Measurements from ENCODE around the gene LRMDA. TPM values are rescaled to one million over a fixed set of nuclear protein-coding genes. Genes with fewer than 3 reads are reported as not detected.

LRMDA gene
- total RNA-seq, 1 experiment from 2014 or later: not detected

DNA sequence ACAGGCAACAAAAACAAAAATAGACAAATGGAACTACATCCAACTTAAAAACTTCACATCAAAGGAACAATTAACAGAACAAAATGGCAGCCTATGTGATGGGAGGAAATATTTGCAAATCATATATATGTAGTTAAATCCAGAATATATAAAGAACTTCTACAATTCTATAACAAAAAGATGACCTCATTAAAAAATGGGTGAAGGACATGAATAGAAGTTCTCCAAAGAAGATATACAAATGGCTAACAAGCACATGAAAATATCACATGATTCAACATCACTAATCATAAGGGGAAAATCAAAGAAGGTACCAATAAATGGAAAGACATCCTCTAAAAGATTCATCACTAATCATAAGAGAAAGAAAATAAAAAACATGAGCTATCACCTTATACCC is 416.1 kb downstream of the LRMDA start:
- Histone ChIP-seq H3K36me3 (replicated peaks; ENCODE audit: control insufficient read depth, insufficient read depth, low read length) (no peaks in the 10 kb centered on the region), H3K4me3 (ENCODE audit: insufficient read depth, low read depth, low read length) (no peak overlapping the region), H3K27me3 (ENCODE audit: control insufficient read depth, insufficient read depth, low read length) (no peaks in the 10 kb centered on the region)
- no peak for DNase-seq

DNA sequence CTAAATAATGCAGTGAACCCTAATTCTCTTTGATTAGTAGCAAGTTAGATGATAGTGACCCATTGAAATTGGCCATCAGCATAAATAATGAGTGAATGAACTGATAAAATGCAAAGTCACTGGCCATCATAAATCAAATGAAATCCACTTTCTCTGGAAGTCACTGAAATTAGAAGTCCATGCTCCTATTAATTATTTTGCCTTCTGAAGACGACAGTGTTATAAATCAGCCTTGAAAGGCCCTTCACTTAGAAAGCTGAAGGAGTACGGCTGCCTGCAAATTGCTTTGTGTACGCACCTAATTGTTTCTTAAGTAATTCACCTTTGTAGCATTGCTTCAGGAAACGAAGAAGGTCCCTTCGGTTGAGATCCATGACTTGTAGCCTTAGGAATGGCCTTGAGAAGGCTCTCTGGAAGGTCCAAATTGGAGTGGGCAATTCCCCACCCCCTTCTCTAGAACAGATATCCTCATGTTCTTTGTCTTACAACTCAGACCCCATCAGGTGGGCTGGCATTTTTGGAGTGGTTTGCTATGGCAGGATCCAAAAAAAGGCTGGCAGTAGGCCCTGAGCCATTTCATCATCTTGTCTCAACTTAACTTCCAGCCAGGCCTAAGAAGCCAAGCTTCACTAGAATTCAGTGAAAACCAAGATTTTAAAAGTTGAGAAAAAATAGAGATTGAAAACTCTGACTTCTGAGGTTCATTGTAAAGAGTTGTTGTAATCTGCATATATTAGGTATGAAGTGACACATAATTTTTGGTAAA is 420.3 kb downstream of the LRMDA start:
- no peak for DNase-seq
- no peak overlapping the region for H3K4me3 ChIP-seq (ENCODE audit: insufficient read depth, low read depth, low read length)
- no peaks in the 10 kb centered on the region for H3K36me3 ChIP-seq (replicated peaks; ENCODE audit: control insufficient read depth, insufficient read depth, low read length)
- no peaks in the 10 kb centered on the region for H3K27me3 ChIP-seq (ENCODE audit: control insufficient read depth, insufficient read depth, low read length)

DNA sequence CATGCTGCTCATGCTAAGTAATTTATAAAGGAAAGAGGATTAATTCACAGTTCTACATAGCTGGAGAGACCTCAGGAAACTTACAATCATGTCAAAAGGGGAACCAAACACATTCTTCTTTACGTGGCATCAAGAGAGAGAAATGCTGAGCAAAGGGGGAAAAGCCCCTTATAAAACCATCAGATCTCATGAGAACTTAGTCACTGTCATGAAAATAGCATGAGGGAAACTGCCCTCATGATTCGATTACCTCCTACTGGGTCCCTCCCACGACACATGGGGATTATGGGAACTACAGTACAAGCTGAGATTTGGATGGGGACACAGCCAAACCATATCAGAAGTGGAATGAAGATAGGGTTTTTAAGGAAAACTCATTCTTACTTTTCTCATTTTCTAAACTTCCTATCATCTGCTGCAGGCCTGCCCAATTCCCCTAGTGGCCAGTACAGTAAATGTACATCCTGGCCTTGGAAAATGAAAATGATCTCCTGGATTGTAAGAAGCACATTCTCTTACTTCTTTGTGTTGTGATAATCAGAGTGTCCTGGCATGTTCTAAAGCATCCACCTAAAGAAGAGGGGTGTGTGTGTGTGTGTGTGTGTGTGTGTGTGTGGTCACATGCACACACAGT is 421.5 kb downstream of the LRMDA start:
- Histone ChIP-seq H3K4me3 (ENCODE audit: insufficient read depth, low read depth, low read length) (no peak overlapping the region), H3K36me3 (replicated peaks; ENCODE audit: control insufficient read depth, insufficient read depth, low read length) (no peaks in the 10 kb centered on the region), H3K27me3 (ENCODE audit: control insufficient read depth, insufficient read depth, low read length) (no peaks in the 10 kb centered on the region)
- DNase-seq: no peak

DNA sequence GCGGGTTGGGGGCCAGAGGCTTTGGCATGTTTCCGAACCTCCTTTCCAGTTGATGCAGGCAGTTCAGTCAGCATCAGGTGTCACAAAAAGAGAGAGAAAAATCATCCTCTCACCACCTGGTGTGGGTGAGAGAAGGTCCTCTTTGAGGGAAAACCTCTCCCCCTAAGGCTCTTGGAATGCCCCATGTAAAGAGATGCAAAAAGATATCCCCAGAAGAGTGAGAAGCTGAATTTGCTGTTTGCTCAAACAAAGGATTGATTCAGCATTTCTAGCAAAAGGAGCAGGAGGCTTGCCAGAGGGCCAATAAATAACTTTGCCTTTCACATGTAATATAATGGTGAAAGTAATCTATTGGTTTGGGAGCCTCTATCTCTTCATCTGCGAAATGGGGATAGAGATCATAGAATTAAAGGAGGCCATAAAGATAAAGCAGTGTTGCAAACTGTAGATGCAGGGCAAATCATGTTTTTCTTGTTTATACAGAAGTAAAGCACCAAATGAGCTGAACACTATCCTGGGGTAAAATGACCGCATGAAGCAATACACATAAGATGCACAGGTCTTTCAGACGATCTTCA is 425.9 kb downstream of the LRMDA start:
- no peaks in the 10 kb centered on the region for H3K27me3 ChIP-seq (ENCODE audit: control insufficient read depth, insufficient read depth, low read length)
- peak; percentile 42 for DNase-seq
- H3K4me3 ChIP-seq (ENCODE audit: insufficient read depth, low read depth, low read length): no peak overlapping the region
- no peaks in the 10 kb centered on the region for H3K36me3 ChIP-seq (replicated peaks; ENCODE audit: control insufficient read depth, insufficient read depth, low read length)

DNA sequence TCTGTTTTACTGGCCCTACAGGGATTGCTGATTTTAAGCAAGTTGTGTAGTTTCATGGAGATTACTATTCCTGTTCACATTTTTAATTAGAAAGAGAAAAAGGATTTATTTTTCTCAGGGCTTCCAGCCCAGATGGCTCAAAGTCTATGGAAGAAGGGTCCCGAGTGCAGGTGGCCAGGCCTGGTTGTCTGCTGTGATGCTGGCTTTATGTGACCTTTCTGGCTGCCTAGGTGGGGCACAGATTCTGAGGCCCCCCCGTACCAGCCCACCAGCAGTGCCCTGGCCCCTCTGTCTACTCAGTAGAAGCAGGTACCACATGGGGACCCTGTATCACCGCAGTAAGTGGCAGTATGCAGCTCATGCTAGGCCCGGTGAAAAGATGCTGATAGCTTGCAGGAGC is 426.5 kb downstream of the LRMDA start:
- no peak for DNase-seq
- Histone ChIP-seq H3K36me3 (replicated peaks; ENCODE audit: control insufficient read depth, insufficient read depth, low read length) (no peaks in the 10 kb centered on the region), H3K27me3 (ENCODE audit: control insufficient read depth, insufficient read depth, low read length) (no peaks in the 10 kb centered on the region), H3K4me3 (ENCODE audit: insufficient read depth, low read depth, low read length) (no peak overlapping the region)

DNA sequence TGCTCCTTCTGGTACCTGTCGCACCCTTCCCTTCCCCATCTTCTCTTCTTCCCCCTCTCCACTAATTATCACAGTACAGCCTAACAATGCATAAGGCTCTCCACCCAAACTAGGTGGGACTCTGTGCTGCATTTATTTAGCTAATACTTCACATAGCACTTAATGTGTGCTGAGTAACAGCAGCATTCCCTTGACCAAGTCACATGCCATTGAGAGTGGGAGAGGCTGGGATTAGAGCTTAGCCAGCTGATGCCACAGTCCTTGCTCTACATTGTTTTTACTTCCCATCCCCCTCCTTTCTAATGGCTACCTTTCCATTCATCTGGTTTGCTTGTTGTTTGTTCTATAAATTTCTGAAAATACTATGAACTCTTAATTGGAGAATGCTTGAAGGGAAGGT is 426.9 kb downstream of the LRMDA start:
- Histone ChIP-seq H3K36me3 (replicated peaks; ENCODE audit: control insufficient read depth, insufficient read depth, low read length) (no peaks in the 10 kb centered on the region), H3K27me3 (ENCODE audit: control insufficient read depth, insufficient read depth, low read length) (no peaks in the 10 kb centered on the region), H3K4me3 (ENCODE audit: insufficient read depth, low read depth, low read length) (no peak overlapping the region)
- no peak for DNase-seq

DNA sequence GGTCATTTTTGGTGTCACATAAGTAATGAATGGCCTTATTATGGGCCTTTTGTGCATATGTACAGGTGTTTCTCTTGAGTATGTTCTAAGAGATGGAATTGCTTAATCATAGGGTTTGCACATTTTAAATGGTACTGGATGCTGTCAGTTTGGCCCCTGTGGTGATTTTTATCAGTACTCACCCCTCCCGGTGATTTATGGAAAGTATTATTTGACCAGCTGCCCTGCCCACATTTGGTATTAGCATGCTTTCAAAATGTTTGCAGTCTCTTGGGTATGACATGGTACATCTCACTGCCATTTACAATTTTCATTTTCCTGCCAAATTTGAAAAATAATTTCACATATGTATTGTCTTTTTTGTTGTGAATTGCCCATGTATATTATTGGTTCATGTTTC is 427.7 kb downstream of the LRMDA start:
- no peaks in the 10 kb centered on the region for H3K27me3 ChIP-seq (ENCODE audit: control insufficient read depth, insufficient read depth, low read length)
- no peaks in the 10 kb centered on the region for H3K36me3 ChIP-seq (replicated peaks; ENCODE audit: control insufficient read depth, insufficient read depth, low read length)
- no peak overlapping the region for H3K4me3 ChIP-seq (ENCODE audit: insufficient read depth, low read depth, low read length)
- no peak for DNase-seq

DNA sequence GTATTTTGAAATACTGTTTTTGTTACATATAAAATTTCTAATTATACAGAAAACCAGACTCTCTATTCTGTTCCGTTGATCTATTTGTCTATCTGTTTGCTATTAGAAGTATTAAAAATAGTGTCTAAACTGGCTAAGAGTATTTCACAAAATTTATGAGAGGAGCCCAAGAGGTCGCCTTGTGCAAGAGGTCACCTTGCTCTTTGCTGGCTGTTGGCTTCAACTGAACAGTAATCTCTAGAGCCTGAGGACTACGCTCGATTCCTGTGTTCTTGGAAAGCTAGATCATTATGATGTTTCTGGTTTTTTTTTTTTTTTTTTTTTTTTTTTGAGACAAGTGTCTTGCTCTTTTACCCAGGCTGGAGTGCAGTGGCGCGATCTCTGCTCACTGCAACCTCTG is 428.6 kb downstream of the LRMDA start:
- no peaks in the 10 kb centered on the region for H3K27me3 ChIP-seq (ENCODE audit: control insufficient read depth, insufficient read depth, low read length)
- DNase-seq: no peak
- H3K4me3 ChIP-seq (ENCODE audit: insufficient read depth, low read depth, low read length): no peak overlapping the region
- no peaks in the 10 kb centered on the region for H3K36me3 ChIP-seq (replicated peaks; ENCODE audit: control insufficient read depth, insufficient read depth, low read length)

DNA sequence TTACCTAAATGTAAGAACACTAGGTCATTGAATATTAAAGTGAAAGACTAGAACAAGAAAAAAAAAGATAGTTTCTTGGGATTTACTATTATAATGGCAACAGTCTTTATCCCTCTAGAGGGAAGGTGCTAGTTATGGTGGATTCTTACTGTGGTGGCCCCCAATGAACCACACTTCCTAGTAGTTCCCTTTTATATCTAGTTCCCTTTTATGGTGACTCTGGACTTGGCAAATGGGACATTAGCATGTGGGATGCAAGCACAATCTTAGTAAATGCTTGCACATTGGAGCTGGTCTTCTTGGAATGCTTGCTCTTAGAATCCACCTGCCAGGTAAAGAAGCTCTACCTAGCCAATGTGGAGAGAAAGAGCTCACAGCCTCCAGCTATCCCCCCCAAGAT is 430.2 kb downstream of the LRMDA start:
- DNase-seq: no peak
- no peak overlapping the region for H3K4me3 ChIP-seq (ENCODE audit: insufficient read depth, low read depth, low read length)
- H3K36me3 ChIP-seq (replicated peaks; ENCODE audit: control insufficient read depth, insufficient read depth, low read length): no peaks in the 10 kb centered on the region
- H3K27me3 ChIP-seq (ENCODE audit: control insufficient read depth, insufficient read depth, low read length): no peaks in the 10 kb centered on the region

DNA sequence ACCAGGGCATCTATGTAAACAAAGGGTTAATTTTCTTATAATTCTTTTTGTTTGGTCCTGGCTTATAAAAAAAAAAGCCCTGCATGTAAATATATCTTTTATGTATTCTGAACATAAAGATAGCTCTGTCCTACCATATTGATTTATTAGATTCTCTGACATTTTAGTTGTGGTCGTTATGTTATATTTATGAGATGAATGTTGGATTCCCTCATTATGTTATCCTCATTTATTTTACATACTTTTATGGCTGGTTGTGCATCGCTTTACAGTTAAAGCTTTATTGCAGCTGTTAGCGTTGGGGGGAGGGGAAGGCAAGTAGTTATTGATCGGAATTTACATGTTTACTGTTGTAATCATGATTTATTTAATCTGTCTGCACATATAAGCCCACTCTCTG is 431.5 kb downstream of the LRMDA start:
- DNase-seq: no peak
- Histone ChIP-seq H3K36me3 (replicated peaks; ENCODE audit: control insufficient read depth, insufficient read depth, low read length) (no peaks in the 10 kb centered on the region), H3K27me3 (ENCODE audit: control insufficient read depth, insufficient read depth, low read length) (no peaks in the 10 kb centered on the region), H3K4me3 (ENCODE audit: insufficient read depth, low read depth, low read length) (no peak overlapping the region)

DNA sequence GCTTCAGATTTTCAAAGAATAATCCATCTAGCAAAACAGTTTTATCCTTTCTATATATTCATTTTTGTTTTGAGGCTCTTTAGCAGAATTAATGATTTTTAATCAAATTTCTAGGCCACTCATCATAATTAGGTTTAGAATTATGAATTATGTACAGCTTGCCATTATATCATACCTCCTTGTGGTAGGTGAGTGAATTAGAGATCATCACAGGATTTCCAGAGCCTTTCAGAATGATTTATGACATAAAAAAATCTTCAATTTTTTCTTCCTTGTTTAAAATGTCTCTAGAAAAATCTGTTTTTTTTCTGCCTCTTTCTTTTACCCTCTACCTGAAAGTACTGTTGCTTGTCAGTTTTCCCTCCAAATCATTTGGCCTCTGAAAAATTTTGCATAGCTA is 433.3 kb downstream of the LRMDA start:
- H3K27me3 ChIP-seq (ENCODE audit: control insufficient read depth, insufficient read depth, low read length): no peaks in the 10 kb centered on the region

DNA sequence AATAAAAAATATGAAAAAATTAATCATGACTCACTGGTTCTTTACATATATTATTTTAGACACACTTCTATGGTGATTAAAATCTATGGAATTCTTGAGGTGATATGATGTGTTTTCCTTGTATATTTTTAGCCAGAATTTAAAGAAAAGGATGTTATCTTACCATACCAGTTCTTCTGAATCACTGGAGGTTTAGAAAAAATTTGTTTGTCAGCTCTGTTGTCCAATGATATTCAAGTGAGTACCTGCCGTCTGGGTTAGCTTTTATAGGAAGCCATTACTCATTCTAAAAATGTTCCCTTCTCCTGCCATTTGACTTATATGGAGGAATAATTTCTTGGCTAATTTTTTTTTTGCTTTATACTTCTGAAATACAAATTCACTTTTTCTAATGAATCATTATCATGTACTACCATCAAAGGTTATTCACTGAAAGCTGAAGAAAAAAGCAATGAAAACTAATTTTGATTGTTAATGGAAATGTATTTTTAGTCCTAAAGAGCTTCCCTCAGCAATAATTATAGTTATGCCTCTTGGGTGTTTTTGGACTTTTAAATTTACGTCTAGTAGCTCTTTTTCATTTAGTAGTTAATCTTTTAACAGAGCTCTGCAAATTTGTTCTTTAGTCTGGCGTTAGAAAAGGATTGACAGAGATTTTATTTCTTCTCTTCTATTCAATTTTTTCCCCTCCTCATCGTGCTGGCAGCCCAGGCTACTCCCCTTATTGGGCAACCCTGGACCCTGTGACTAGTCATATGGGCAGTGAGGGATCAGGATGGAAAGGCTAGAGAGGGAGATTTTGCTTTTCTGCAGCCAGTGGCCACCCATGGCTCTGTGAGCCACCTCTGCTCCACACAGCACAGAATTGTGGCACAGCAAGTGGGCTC is 434.2 kb downstream of the LRMDA start:
- Histone ChIP-seq H3K4me3 (ENCODE audit: insufficient read depth, low read depth, low read length) (no peak overlapping the region), H3K36me3 (replicated peaks; ENCODE audit: control insufficient read depth, insufficient read depth, low read length) (no peaks in the 10 kb centered on the region), H3K27me3 (ENCODE audit: control insufficient read depth, insufficient read depth, low read length) (no peaks in the 10 kb centered on the region)
- no peak for DNase-seq

More for the DNA sequence above, 433.3 kb downstream of the LRMDA start:
- no peaks in the 10 kb centered on the region for H3K36me3 ChIP-seq (replicated peaks; ENCODE audit: control insufficient read depth, insufficient read depth, low read length)
- no peak overlapping the region for H3K4me3 ChIP-seq (ENCODE audit: insufficient read depth, low read depth, low read length)
- no peak for DNase-seq

DNA sequence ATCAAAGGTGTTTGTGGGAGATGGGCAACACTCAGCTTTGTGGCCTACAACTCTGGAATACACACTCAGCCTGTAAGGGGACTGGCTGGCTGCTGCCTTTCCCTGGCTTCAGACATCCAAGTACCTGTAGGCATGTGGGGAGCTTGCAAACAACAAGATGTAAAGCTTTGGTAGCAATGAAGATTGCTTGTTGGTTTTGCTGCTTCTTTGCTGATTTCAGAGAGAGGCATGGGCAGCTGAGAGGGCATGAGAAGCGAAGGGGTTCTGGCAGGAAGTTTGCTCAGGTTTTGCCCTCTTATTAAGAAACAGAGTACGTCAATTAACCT is 434.8 kb downstream of the LRMDA start:
- no peak overlapping the region for H3K4me3 ChIP-seq (ENCODE audit: insufficient read depth, low read depth, low read length)
- no peaks in the 10 kb centered on the region for H3K27me3 ChIP-seq (ENCODE audit: control insufficient read depth, insufficient read depth, low read length)
- no peaks in the 10 kb centered on the region for H3K36me3 ChIP-seq (replicated peaks; ENCODE audit: control insufficient read depth, insufficient read depth, low read length)
- DNase-seq: no peak

DNA sequence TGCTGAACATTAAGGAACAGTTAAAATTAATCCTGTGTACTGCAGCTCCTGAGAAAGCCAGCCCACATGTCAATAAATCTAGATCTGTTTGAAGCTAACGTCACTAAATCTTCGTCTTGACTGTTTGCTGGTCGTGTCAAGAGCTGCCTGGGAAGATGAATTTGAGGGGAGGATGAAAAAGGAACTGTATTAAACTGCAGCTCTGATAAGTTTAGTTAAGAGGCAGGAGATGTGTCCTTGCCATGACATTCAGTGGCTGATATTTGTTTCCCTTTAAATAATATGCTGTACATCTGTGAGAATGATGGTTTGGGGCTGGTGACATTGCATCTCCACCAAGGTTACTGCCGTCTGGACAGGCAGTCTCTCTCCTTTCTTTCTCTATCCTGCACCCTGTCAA is 435.3 kb downstream of the LRMDA start:
- H3K36me3 ChIP-seq (replicated peaks; ENCODE audit: control insufficient read depth, insufficient read depth, low read length): no peaks in the 10 kb centered on the region
- H3K4me3 ChIP-seq (ENCODE audit: insufficient read depth, low read depth, low read length): no peak overlapping the region
- H3K27me3 ChIP-seq (ENCODE audit: control insufficient read depth, insufficient read depth, low read length): no peaks in the 10 kb centered on the region
- no peak for DNase-seq

DNA sequence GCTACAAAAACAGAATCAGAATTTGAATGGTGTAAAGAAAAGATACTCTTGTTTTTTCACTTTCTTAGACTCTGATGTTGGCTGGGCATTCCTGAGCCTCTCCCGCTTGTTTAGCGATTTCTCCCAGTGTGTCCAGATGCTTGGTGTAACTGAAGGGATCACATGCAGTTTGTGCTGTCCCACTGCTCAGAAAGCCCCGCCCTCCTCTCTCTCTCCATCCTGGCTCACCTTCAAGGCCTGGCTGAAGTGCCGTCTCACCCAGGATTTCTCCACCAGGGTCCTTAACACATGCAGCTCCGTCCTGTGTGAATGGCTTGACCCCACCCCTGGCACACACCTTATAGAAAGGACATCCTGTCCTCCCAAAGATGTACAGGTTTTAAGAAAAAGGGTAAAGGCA is 437.1 kb downstream of the LRMDA start:
- DNase-seq: no peak
- Histone ChIP-seq H3K4me3 (ENCODE audit: insufficient read depth, low read depth, low read length) (no peak overlapping the region), H3K27me3 (ENCODE audit: control insufficient read depth, insufficient read depth, low read length) (no peaks in the 10 kb centered on the region), H3K36me3 (replicated peaks; ENCODE audit: control insufficient read depth, insufficient read depth, low read length) (no peaks in the 10 kb centered on the region)

Data from H7 (cell line).